Endodermal cell (in vitro differentiated cells): ENCODE results near the gene SLC35F6. TPM values are rescaled to one million over a fixed set of nuclear protein-coding genes. Genes with fewer than 3 reads are reported as not detected.

Source experiments
- DNase-seq: peaks from one replicate; pipeline ENCODE4 v3.0.0-alpha.2; 2017
- H3K27ac ChIP-seq: 2 replicates; pipeline ENCODE4 v1.5.1; 2013; ENCODE audit warnings: mild to moderate bottlenecking, low read depth, low read length, moderate library complexity
- H3K27me3 ChIP-seq: 2 replicates; pipeline ENCODE4 v1.6.1; 2013; ENCODE audit warnings: mild to moderate bottlenecking, low read length, moderate library complexity; ENCODE audit not compliant: insufficient read depth, control insufficient read depth, poor library complexity, severe bottlenecking
- H3K36me3 ChIP-seq: 2 replicates; pipeline ENCODE4 v1.7.0; 2013; ENCODE audit warnings: mild to moderate bottlenecking, low read length, moderate library complexity; ENCODE audit not compliant: control insufficient read depth, insufficient read depth
- H3K4me1 ChIP-seq: one replicate; pipeline ENCODE4 v1.7.0; 2013; ENCODE audit warnings: low read length; ENCODE audit not compliant: control insufficient read depth, insufficient read depth
- H3K4me3 ChIP-seq: 2 replicates; pipeline ENCODE4 v1.5.1; 2013; ENCODE audit warnings: mild to moderate bottlenecking, low read length, moderate library complexity
- H3K9ac ChIP-seq: 2 replicates; pipeline ENCODE4 v1.6.1; 2013; ENCODE audit warnings: mild to moderate bottlenecking, low read length, moderate library complexity; ENCODE audit not compliant: poor library complexity, severe bottlenecking; ENCODE audit errors: extremely low read depth
- H3K9me3 ChIP-seq: 2 replicates; pipeline ENCODE4 v1.6.1; 2013; ENCODE audit warnings: mild to moderate bottlenecking, low read length, moderate library complexity; ENCODE audit not compliant: control insufficient read depth
- H3K27ac Mint-ChIP-seq: 2 replicates; pipeline ENCODE4 v1.8.0; 2020; ENCODE audit warnings: mixed read lengths
- H3K27me3 Mint-ChIP-seq: 2 replicates; pipeline ENCODE4 v1.8.0; 2021; ENCODE audit warnings: mild to moderate bottlenecking, mixed read lengths; ENCODE audit not compliant: insufficient read depth
- H3K36me3 Mint-ChIP-seq: 2 replicates; pipeline ENCODE4 v1.8.0; 2020; ENCODE audit warnings: low read depth, mixed read lengths
- H3K4me1 Mint-ChIP-seq: 2 replicates; pipeline ENCODE4 v1.8.0; 2020; ENCODE audit warnings: mixed read lengths
- H3K4me3 Mint-ChIP-seq: 2 replicates; pipeline ENCODE4 v1.8.0; 2020; ENCODE audit warnings: mild to moderate bottlenecking, moderate library complexity, mixed read lengths
- H3K9me3 Mint-ChIP-seq: 2 replicates; pipeline ENCODE4 v1.8.0; 2020; ENCODE audit warnings: mild to moderate bottlenecking, mixed read lengths
- WGBS, 2 experiments: methylation state at CpG; one replicate each; pipeline versions ENCODE4 v1.1.5 to v1.1.7; 2013; ENCODE audit warnings: missing lambda C conversion rate in 2 of 2, mixed read lengths in 1 of 2; ENCODE audit not compliant: insufficient coverage in 1 of 2, insufficient read length in 1 of 2; 5-methylcytosine and 5-hydroxymethylcytosine counted together
- total RNA-seq, 2 donors: library from RNA; stranded (reverse); fragmentation: NEBNext Ultra II Directional in 1 of 2; extraction: Animal tissue kit (Norgen Biotek cat#: 25700) in 1 of 2; gene quantifications; 2 replicates in 1 of 2; 3 replicates in 1 of 2; pipeline ENCODE4 v1.2.1, GENCODE V29; 2021
- TF ChIP-seq, protein P1 (sequence below): fragments of 200-600 bp; sonication (generic); conservative IDR thresholded peaks from 2 replicates; pipeline ENCODE4 v1.5.0; 2021; ENCODE audit warnings: antibody characterized with exemption, mild to moderate bottlenecking

The SLC35F6 gene
- total RNA-seq, 2 donors from 2014 or later = 23.3 to 24.8 TPM

DNA sequence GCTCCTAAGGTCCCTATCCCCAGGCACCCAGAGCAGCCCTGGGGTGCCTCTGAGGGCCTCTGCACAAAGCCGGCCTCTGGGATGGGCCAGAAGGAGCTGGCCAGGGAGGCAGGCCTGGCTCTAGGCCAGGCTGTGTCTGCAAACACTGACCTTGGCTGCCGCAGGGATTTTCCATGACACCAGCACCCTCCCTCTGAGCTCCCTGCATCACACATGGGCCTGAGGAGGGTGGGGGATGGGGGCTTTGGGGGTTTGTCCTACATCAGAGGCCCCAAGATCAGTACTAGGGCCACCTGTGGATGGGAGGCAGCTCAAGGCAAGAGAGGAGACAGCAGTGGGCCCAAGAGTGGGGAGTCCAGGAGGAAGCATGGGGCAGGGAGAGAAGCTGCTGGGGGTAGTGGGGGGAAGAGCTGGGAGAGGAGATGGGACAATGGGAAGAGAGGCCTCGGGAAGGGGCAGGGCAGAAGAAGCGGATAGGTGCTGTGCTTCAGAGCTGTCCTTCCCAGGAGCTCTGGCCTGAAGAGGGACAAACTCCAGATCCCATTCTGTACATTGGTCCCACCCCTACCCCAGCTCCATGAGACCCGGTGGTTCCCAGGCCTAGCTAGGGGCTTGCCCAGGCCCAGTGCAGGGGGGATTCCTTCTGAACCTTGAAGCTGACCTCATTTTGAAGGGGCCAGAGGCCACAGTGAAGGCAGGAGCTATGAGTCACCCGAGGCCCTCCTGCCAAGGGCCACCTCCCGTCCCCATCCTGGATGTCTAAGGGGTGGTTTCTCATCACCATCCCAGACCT, 43.6 kb upstream of the SLC35F6 start:
- Histone ChIP-seq H3K4me3 (no peak overlapping the region), H3K27ac (no peak overlapping the region), H3K9ac (no peak overlapping the region), H3K36me3 (no peaks in the 10 kb centered on the region), H3K9me3 (no peaks in the 10 kb centered on the region), H3K27me3 (no peaks in the 10 kb centered on the region), H3K4me1 (no peaks in the 10 kb centered on the region)
- H3K4me1 Mint-ChIP-seq = peaks cover 7% of the 10 kb centered on the region
- H3K27me3 Mint-ChIP-seq = no peaks in the 10 kb centered on the region
- TF ChIP-seq, protein P1, sequence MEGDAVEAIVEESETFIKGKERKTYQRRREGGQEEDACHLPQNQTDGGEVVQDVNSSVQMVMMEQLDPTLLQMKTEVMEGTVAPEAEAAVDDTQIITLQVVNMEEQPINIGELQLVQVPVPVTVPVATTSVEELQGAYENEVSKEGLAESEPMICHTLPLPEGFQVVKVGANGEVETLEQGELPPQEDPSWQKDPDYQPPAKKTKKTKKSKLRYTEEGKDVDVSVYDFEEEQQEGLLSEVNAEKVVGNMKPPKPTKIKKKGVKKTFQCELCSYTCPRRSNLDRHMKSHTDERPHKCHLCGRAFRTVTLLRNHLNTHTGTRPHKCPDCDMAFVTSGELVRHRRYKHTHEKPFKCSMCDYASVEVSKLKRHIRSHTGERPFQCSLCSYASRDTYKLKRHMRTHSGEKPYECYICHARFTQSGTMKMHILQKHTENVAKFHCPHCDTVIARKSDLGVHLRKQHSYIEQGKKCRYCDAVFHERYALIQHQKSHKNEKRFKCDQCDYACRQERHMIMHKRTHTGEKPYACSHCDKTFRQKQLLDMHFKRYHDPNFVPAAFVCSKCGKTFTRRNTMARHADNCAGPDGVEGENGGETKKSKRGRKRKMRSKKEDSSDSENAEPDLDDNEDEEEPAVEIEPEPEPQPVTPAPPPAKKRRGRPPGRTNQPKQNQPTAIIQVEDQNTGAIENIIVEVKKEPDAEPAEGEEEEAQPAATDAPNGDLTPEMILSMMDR = no peak
- no peak overlapping the region for H3K4me3 Mint-ChIP-seq
- DNase-seq = no peak
- H3K9me3 Mint-ChIP-seq = no peaks in the 10 kb centered on the region
- no peaks in the 10 kb centered on the region for H3K36me3 Mint-ChIP-seq
- H3K27ac Mint-ChIP-seq = no peak overlapping the region
- 88 to 100% methylated on average over 2 to 7 of the region's 7 CpGs for WGBS, 2 experiments

DNA sequence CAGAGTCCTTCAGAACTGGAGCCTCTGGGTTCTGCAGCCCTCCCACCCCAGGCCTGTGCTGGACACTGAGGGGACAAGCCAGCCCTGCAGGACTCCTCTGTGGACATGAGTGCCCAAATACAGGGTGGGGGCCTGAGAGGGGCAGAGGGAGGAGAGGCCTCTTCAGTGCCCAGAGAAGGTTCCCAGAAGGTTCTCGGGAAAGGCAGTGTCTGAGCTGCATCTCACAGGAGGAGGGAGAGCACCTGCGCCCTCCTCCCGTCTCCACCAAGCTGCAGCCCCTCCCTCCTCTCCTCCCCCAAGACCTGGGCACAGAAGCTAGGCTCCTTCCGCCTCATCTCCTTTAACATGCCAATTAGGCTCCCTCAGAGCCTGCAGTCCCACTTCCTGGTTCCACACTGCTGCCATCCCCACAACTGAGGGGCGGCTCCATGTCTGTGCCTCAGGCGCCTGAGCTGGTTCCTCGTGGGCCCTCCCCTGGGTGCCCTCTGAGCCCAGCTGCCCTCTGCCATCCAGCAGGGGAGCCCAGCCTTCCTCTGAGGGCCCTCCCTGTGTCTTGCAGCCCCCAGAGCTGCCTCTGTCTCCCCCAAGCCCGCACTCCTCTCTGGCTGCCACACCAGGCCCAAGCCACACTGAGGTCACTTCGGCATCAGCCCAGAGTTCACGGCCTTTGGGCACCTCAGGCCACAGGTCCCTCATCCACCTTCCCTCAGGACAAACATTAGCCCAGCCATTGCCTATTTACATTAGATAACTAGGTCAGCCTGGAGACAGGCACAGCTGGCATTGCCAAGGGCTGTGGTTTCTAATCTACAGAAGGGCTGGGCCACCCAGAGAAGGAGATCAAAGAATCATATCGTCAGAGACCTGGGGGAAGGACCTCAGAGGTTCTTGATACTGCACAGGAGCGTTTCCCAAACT, 42.7 kb upstream of the SLC35F6 start:
- no peak overlapping the region for H3K9ac ChIP-seq

DNA sequence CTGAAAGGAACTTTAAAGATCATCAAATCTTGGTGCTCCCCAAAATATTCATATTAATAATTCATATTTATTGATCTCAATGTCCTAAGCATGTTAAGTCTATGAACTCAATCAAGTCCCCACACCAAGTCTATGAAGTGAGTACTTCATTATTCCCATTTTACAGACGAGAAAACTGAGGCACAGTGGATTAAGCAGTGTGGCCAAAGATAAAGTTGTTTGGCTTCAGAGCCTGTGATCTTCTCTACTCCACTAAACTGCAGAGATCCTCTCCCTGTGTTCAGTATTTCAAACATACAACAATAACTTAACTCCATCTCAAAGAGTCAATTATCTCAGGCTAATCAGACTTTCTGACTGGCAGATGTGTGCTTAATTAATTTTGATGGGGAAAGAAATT, 41.8 kb upstream of the SLC35F6 start:
- Mint-ChIP-seq H3K27ac (no peak overlapping the region), H3K4me3 (no peak overlapping the region), H3K36me3 (no peaks in the 10 kb centered on the region), H3K9me3 (no peaks in the 10 kb centered on the region), H3K4me1 (peaks cover 7% of the 10 kb centered on the region), H3K27me3 (no peaks in the 10 kb centered on the region)
- Histone ChIP-seq H3K27me3 (no peaks in the 10 kb centered on the region), H3K9ac (no peak overlapping the region), H3K27ac (no peak overlapping the region), H3K9me3 (no peaks in the 10 kb centered on the region), H3K36me3 (no peaks in the 10 kb centered on the region), H3K4me3 (no peak overlapping the region), H3K4me1 (no peaks in the 10 kb centered on the region)
- TF ChIP-seq, protein P1 = no peak
- 94% methylated on average over 1 of the region's 1 CpG; no CpG with 5 or more reads in 1 of the 2 experiments for WGBS, 2 experiments
- no peak for DNase-seq

More for the DNA sequence above, 42.7 kb upstream of the SLC35F6 start:
- WGBS, 2 experiments = 86 to 89% methylated on average over 3 to 12 of the region's 12 CpGs
- no peaks in the 10 kb centered on the region for H3K27me3 Mint-ChIP-seq
- H3K36me3 ChIP-seq = no peaks in the 10 kb centered on the region
- no peak overlapping the region for H3K27ac Mint-ChIP-seq
- H3K36me3 Mint-ChIP-seq = no peaks in the 10 kb centered on the region
- H3K4me3 ChIP-seq = no peak overlapping the region
- H3K4me1 Mint-ChIP-seq = peaks cover 7% of the 10 kb centered on the region
- no peak overlapping the region for H3K27ac ChIP-seq
- H3K9me3 Mint-ChIP-seq = no peaks in the 10 kb centered on the region
- H3K27me3 ChIP-seq = no peaks in the 10 kb centered on the region
- peak; percentile 54 for DNase-seq
- no peaks in the 10 kb centered on the region for H3K9me3 ChIP-seq
- H3K4me1 ChIP-seq = no peaks in the 10 kb centered on the region
- no peak overlapping the region for H3K4me3 Mint-ChIP-seq
- TF ChIP-seq, protein P1 = no peak
